Tibial nerve (tissue), 3 donors: ENCODE results near the gene NELFB.

Source experiments
- POLR2A ChIP-seq, 2 donors: fragments of 450-650 bp; IDR thresholded peaks; one replicate each; pipeline ENCODE4 v1.6.1; 2017; ENCODE audit warnings: antibody characterized with exemption in 2 of 2, mild to moderate bottlenecking in 2 of 2, moderate library complexity in 2 of 2
- TF ChIP-seq, protein P1 (sequence below), 5 experiments: fragments of 200-600 bp in 3 of 5; fragments of 450-650 bp in 2 of 5; sonication (generic) in 3 of 5; IDR thresholded peaks; one replicate each; pipeline ENCODE4 v1.5.1; 2016 to 2019; ENCODE audit warnings: antibody characterized with exemption in 5 of 5, mild to moderate bottlenecking in 3 of 5, moderate library complexity in 2 of 5

DNA sequence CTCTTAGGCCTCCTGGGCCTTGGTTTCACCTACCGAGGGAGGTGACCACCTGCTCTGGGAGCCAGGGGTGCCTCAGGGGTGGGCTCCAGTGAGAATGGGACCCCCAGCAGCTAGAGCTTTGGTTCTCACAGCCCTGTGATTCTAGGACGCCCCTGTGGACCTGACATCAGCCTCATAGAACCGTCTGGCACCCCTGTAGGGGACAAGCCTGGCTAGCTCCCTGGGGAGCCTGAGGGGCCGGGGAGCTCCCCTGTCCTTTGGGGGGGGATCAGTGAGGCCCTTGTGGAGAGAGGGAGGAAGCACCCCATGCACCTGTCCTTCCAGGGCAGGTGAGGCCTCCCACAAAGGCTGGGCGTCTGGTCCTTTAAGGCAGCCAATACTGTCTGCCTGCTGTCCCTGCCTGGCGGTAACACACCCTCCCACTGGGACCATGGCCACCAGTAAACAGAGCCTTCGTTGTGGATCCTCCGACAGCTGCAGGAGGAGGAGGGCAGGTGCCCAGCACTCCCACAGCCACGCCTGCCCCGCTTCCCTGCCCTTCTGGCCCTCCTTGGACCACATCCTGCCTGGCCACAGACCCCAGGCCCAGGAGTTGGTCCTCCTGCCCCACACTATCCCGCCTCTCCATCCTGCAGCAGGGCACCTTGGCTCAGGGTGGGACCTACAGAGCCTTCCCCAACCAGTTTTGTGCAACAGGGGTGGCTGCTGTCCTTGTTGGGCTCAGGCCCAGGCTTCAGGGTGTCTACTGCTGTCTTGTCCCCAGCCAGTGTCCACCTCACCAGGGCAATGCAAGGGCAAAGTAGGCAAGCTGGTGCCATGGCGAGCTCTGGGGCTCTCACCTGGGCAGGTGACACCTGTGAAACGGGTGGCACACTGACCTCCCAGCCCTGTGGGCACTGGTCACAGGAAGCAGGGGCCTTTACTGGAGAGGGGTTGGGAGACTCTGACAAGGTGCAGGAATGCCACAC lies 17.1 kb upstream of the NELFB start:
- TF ChIP-seq, protein P1, sequence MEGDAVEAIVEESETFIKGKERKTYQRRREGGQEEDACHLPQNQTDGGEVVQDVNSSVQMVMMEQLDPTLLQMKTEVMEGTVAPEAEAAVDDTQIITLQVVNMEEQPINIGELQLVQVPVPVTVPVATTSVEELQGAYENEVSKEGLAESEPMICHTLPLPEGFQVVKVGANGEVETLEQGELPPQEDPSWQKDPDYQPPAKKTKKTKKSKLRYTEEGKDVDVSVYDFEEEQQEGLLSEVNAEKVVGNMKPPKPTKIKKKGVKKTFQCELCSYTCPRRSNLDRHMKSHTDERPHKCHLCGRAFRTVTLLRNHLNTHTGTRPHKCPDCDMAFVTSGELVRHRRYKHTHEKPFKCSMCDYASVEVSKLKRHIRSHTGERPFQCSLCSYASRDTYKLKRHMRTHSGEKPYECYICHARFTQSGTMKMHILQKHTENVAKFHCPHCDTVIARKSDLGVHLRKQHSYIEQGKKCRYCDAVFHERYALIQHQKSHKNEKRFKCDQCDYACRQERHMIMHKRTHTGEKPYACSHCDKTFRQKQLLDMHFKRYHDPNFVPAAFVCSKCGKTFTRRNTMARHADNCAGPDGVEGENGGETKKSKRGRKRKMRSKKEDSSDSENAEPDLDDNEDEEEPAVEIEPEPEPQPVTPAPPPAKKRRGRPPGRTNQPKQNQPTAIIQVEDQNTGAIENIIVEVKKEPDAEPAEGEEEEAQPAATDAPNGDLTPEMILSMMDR (IDR thresholded peaks at IDR 0.05) = no peak
- no peak for TF ChIP-seq POLR2A (IDR thresholded peaks at IDR 0.05)
